HEK293 (cell line): ENCODE measurements around the gene CARMIL3.

Experiments used
- CTCF ChIA-PET: fragments of 350-600 bp; formaldehyde crosslinking; extraction: SDS; loops from one replicate; lab custom pipeline; 2021; ENCODE audit warnings: antibody characterized with exemption; lab: Yijun Ruan, JAX
- POLR2A ChIA-PET: fragments of 300-600 bp; formaldehyde crosslinking; extraction: SDS; loops from one replicate; lab custom pipeline; 2020; ENCODE audit warnings: antibody characterized with exemption, inconsistent platforms; lab: Yijun Ruan, JAX
- H3K27ac ChIP-seq: fragments of 200-500 bp; sonication (Bioruptor generic); 2 replicates; pipeline ENCODE4 v1.5.1; 2014; ENCODE audit warnings: low read depth, low read length, control low read depth, inconsistent platforms; ENCODE audit errors: extremely low read depth
- H3K36me3 ChIP-seq, 2 experiments: fragments of 200-500 bp in 1 of 2; sonication (Bioruptor generic) in 1 of 2; 1 replicate in 1 of 2; 2 replicates in 1 of 2; pipeline ENCODE4 v1.5.1; 2014 to 2017; ENCODE audit warnings: inconsistent platforms in 2 of 2, low read length in 2 of 2; ENCODE audit not compliant: control insufficient read depth in 2 of 2, insufficient read depth in 1 of 2
- H3K4me1 ChIP-seq: fragments of 200-500 bp; sonication (Bioruptor generic); 2 replicates; pipeline ENCODE4 v1.5.1; 2014; ENCODE audit warnings: mild to moderate bottlenecking, low read length, inconsistent platforms; ENCODE audit not compliant: control insufficient read depth, insufficient read depth
- H3K4me3 ChIP-seq: 2 replicates; pipeline ENCODE4 v1.5.1; 2011; ENCODE audit warnings: low read depth, mild to moderate bottlenecking, control low read depth, low read length, moderate library complexity
- H3K9me3 ChIP-seq: fragments of 200-500 bp; sonication (Bioruptor generic); 2 replicates; pipeline ENCODE4 v1.5.1; 2014; ENCODE audit warnings: low read depth, low read length, inconsistent platforms; ENCODE audit not compliant: control insufficient read depth, insufficient read depth
- BCL11A ChIP-seq: fragments of 450-650 bp; formaldehyde crosslinking; IDR thresholded peaks from 2 replicates; pipeline ENCODE4 v1.5.1; 2016; ENCODE audit warnings: low read depth, missing biosample characterization, missing genetic modification characterization
- EGR2 ChIP-seq: fragments of 450-650 bp; formaldehyde crosslinking; IDR thresholded peaks from 2 replicates; pipeline ENCODE4 v1.5.1; 2016; ENCODE audit warnings: low read depth, missing biosample characterization, missing genetic modification characterization
- HOXA7 ChIP-seq: sonication (generic); formaldehyde crosslinking; IDR thresholded peaks from 2 replicates; pipeline ENCODE4 v1.8.1; 2022; ENCODE audit warnings: missing genetic modification reagents, borderline replicate concordance
- HOXC10 ChIP-seq: sonication (generic); formaldehyde crosslinking; IDR thresholded peaks from 2 replicates; pipeline ENCODE4 v1.8.1; 2023; ENCODE audit warnings: mild to moderate bottlenecking, missing genetic modification reagents
- MEIS1 ChIP-seq: sonication (generic); formaldehyde crosslinking; IDR thresholded peaks from 2 replicates; pipeline ENCODE4 v1.8.1; 2022; ENCODE audit warnings: missing genetic modification reagents, mild to moderate bottlenecking, borderline replicate concordance
- OVOL3 ChIP-seq: fragments of 450-650 bp; formaldehyde crosslinking; IDR thresholded peaks from 2 replicates; pipeline ENCODE4 v1.5.1; 2016; ENCODE audit warnings: missing biosample characterization, missing genetic modification characterization
- RBAK ChIP-seq: fragments of 450-650 bp; formaldehyde crosslinking; IDR thresholded peaks from 2 replicates; pipeline ENCODE4 v1.5.1; 2016; ENCODE audit warnings: missing biosample characterization, missing genetic modification characterization
- SCRT2 ChIP-seq: fragments of 450-650 bp; formaldehyde crosslinking; IDR thresholded peaks from 2 replicates; pipeline ENCODE4 v1.5.1; 2016; ENCODE audit warnings: missing biosample characterization, missing genetic modification characterization
- YY2 ChIP-seq: fragments of 450-650 bp; formaldehyde crosslinking; IDR thresholded peaks from 2 replicates; pipeline ENCODE4 v1.5.1; 2016; ENCODE audit warnings: missing biosample characterization, missing genetic modification characterization
- ZBTB8A ChIP-seq: fragments of 450-650 bp; formaldehyde crosslinking; IDR thresholded peaks from 2 replicates; pipeline ENCODE4 v1.5.1; 2016; ENCODE audit warnings: missing biosample characterization, missing genetic modification characterization
- ZFP37 ChIP-seq: fragments of 450-650 bp; formaldehyde crosslinking; IDR thresholded peaks from 2 replicates; pipeline ENCODE4 v1.5.1; 2016; ENCODE audit warnings: missing biosample characterization, missing genetic modification characterization
- ZNF121 ChIP-seq: fragments of 450-650 bp; formaldehyde crosslinking; IDR thresholded peaks from 2 replicates; pipeline ENCODE4 v1.5.1; 2016; ENCODE audit warnings: missing biosample characterization, missing genetic modification characterization
- ZNF174 ChIP-seq: fragments of 450-650 bp; formaldehyde crosslinking; IDR thresholded peaks from 2 replicates; pipeline ENCODE4 v1.5.0; 2017; ENCODE audit warnings: missing biosample characterization, mild to moderate bottlenecking, missing genetic modification characterization
- ZNF266 ChIP-seq: fragments of 450-650 bp; formaldehyde crosslinking; IDR thresholded peaks from 2 replicates; pipeline ENCODE4 v1.5.1; 2016; ENCODE audit warnings: missing biosample characterization, missing genetic modification characterization, low read depth
- ZNF302 ChIP-seq: fragments of 450-650 bp; formaldehyde crosslinking; IDR thresholded peaks from 2 replicates; pipeline ENCODE4 v1.5.1; 2016; ENCODE audit warnings: missing biosample characterization, missing genetic modification characterization, low read depth
- ZNF37A ChIP-seq: fragments of 450-650 bp; IDR thresholded peaks from 2 replicates; pipeline ENCODE4 v1.5.1; 2018; ENCODE audit warnings: missing biosample characterization, missing genetic modification characterization
- ZNF423 ChIP-seq: fragments of 450-650 bp; formaldehyde crosslinking; IDR thresholded peaks from 2 replicates; pipeline ENCODE4 v1.5.1; 2016; ENCODE audit warnings: missing biosample characterization, missing genetic modification characterization
- ZNF501 ChIP-seq: fragments of 450-650 bp; formaldehyde crosslinking; IDR thresholded peaks from 2 replicates; pipeline ENCODE4 v1.5.1; 2016; ENCODE audit warnings: missing biosample characterization, missing genetic modification characterization
- ZNF510 ChIP-seq: fragments of 450-650 bp; formaldehyde crosslinking; IDR thresholded peaks from 2 replicates; pipeline ENCODE4 v1.5.1; 2018; ENCODE audit warnings: mild to moderate bottlenecking, missing genetic modification characterization, missing biosample characterization; ENCODE audit not compliant: insufficient replicate concordance
- ZNF521 ChIP-seq: fragments of 450-650 bp; formaldehyde crosslinking; IDR thresholded peaks from 2 replicates; pipeline ENCODE4 v1.5.1; 2017; ENCODE audit warnings: missing biosample characterization, mild to moderate bottlenecking, missing genetic modification characterization
- ZNF585B ChIP-seq: fragments of 450-650 bp; formaldehyde crosslinking; IDR thresholded peaks from 2 replicates; pipeline ENCODE4 v1.5.1; 2016; ENCODE audit warnings: missing biosample characterization, missing genetic modification characterization
- ZNF664 ChIP-seq: fragments of 450-650 bp; formaldehyde crosslinking; IDR thresholded peaks from 2 replicates; pipeline ENCODE4 v1.5.1; 2016; ENCODE audit warnings: missing biosample characterization, missing genetic modification characterization
- TF ChIP-seq, protein P1 (sequence below): fragments of 450-650 bp; formaldehyde crosslinking; IDR thresholded peaks from 2 replicates; pipeline ENCODE4 v1.5.1; 2016; ENCODE audit warnings: missing biosample characterization, missing genetic modification characterization
- TF ChIP-seq, protein P2 (sequence below): fragments of 450-650 bp; formaldehyde crosslinking; IDR thresholded peaks from 2 replicates; pipeline ENCODE4 v1.5.1; 2016; ENCODE audit warnings: missing biosample characterization, missing genetic modification characterization
- TF ChIP-seq, protein P3 (sequence below): fragments of 450-650 bp; formaldehyde crosslinking; IDR thresholded peaks from 2 replicates; pipeline ENCODE4 v1.5.1; 2017; ENCODE audit warnings: missing biosample characterization, missing genetic modification characterization
- TF ChIP-seq, protein P4 (sequence below): fragments of 450-650 bp; formaldehyde crosslinking; IDR thresholded peaks from 2 replicates; pipeline ENCODE4 v1.5.1; 2017; ENCODE audit warnings: missing biosample characterization, missing genetic modification characterization
- TF ChIP-seq, protein P5 (sequence below): fragments of 450-650 bp; formaldehyde crosslinking; IDR thresholded peaks from 2 replicates; pipeline ENCODE4 v1.5.1; 2017; ENCODE audit warnings: missing biosample characterization, mild to moderate bottlenecking, missing genetic modification characterization, moderate library complexity

CARMIL3 gene

DNA sequence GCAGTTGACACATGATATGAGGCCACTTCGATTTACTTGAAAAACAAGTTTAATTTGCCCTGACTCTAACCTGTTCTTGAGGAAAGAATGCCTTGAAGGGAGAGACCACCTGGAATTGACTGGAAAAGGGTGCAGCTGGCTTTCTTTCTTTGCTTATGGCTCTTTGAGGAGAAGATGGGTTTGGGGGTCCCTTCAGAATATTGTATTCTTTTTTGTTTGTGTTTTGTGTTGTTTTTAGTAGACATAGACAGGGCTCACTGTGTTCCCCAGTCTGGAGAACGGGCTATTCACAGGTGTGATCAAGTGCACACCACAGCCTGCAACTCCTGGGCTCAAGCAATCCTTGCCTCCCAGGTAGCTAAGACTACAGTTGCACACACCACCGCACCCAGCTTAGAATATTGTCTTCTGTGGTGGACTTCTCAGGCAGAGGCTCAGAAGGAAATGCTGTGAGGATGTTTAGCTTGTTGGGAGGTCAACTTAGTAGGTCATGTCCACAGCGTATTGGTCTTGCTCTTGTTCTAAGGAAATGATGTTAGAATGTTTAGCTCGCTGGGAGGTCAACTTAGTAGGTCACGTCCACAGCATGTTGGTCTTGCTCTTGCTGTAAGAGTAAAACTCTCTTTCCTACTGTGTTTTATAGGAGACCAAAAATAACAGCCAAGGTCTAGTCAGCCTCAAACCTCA is 64.5 kb downstream of the CARMIL3 start:
- CTCF ChIA-PET, result interaction anchor here (1.0 to 1.9 kb wide), 2 partner anchors 18 to 58 kb away, joined by 5 to 7 read pairs; no protein-coding TSS in a partner anchor
- TF ChIP-seq OVOL3 (no peak), ZNF174 (tag by site-specific recombination) (no peak), HOXA7 (CRISPR knock-in tag) (no peak), RBAK (tag by site-specific recombination) (no peak), ZNF302 (tag by site-specific recombination) (no peak), ZNF664 (tag by site-specific recombination) (no peak), ZNF585B (tag by site-specific recombination) (no peak), MEIS1 (CRISPR knock-in tag) (no peak), ZNF521 (tag by site-specific recombination) (no peak), BCL11A (tag by site-specific recombination) (no peak), ZNF37A (tag by site-specific recombination) (no peak), ZBTB8A (tag by site-specific recombination) (no peak), EGR2 (tag by site-specific recombination) (no peak), ZNF423 (no peak)
- TF ChIP-seq, protein P1, sequence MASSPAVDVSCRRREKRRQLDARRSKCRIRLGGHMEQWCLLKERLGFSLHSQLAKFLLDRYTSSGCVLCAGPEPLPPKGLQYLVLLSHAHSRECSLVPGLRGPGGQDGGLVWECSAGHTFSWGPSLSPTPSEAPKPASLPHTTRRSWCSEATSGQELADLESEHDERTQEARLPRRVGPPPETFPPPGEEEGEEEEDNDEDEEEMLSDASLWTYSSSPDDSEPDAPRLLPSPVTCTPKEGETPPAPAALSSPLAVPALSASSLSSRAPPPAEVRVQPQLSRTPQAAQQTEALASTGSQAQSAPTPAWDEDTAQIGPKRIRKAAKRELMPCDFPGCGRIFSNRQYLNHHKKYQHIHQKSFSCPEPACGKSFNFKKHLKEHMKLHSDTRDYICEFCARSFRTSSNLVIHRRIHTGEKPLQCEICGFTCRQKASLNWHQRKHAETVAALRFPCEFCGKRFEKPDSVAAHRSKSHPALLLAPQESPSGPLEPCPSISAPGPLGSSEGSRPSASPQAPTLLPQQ (tag by site-specific recombination), result no peak
- TF ChIP-seq, protein P2, sequence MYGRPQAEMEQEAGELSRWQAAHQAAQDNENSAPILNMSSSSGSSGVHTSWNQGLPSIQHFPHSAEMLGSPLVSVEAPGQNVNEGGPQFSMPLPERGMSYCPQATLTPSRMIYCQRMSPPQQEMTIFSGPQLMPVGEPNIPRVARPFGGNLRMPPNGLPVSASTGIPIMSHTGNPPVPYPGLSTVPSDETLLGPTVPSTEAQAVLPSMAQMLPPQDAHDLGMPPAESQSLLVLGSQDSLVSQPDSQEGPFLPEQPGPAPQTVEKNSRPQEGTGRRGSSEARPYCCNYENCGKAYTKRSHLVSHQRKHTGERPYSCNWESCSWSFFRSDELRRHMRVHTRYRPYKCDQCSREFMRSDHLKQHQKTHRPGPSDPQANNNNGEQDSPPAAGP (tag by site-specific recombination), result no peak
- TF ChIP-seq, protein P3, sequence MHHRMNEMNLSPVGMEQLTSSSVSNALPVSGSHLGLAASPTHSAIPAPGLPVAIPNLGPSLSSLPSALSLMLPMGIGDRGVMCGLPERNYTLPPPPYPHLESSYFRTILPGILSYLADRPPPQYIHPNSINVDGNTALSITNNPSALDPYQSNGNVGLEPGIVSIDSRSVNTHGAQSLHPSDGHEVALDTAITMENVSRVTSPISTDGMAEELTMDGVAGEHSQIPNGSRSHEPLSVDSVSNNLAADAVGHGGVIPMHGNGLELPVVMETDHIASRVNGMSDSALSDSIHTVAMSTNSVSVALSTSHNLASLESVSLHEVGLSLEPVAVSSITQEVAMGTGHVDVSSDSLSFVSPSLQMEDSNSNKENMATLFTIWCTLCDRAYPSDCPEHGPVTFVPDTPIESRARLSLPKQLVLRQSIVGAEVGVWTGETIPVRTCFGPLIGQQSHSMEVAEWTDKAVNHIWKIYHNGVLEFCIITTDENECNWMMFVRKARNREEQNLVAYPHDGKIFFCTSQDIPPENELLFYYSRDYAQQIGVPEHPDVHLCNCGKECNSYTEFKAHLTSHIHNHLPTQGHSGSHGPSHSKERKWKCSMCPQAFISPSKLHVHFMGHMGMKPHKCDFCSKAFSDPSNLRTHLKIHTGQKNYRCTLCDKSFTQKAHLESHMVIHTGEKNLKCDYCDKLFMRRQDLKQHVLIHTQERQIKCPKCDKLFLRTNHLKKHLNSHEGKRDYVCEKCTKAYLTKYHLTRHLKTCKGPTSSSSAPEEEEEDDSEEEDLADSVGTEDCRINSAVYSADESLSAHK (tag by site-specific recombination), result no peak
- TF ChIP-seq, protein P4, sequence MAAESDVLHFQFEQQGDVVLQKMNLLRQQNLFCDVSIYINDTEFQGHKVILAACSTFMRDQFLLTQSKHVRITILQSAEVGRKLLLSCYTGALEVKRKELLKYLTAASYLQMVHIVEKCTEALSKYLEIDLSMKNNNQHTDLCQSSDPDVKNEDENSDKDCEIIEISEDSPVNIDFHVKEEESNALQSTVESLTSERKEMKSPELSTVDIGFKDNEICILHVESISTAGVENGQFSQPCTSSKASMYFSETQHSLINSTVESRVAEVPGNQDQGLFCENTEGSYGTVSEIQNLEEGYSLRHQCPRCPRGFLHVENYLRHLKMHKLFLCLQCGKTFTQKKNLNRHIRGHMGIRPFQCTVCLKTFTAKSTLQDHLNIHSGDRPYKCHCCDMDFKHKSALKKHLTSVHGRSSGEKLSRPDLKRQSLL (tag by site-specific recombination), result no peak
- Histone ChIP-seq H3K4me1 (no peaks in the 10 kb centered on the region), H3K36me3 (peaks cover 10 to 45% of the 10 kb centered on the region in 2 experiments; a peak in 2 of 3 replicates), H3K27ac (no peak overlapping the region), H3K9me3 (no peaks in the 10 kb centered on the region), H3K4me3 (no peak overlapping the region; the same call in 1 of the 2 replicates)
- POLR2A ChIA-PET, result interaction anchor here (1.8 to 8.3 kb wide), 5 partner anchors 13 to 45 kb away, joined by 5 to 163 read pairs (median 60); partner anchors contain the start of genes EMC9, IRF9, PCK2 and PSME1

DNA sequence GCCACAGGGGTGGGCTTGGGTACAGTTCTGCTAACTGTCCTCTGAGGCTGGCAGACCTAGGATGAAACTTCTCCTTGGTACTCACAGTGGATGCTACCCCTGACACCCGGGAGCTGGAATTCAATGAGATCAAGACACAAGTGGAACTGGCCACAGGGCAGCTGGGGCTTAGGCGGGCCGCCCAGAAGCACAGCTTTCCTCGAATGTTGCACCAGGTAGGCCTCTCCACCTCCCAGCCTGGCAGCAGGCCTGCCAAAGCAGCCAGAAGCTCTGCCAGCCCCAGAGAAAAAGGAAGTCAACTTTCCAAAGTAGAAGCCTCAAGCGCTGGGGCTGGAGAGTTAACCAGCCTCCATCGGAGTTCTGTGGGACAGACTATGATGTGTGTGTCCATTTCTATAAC is 65.4 kb downstream of the CARMIL3 start:
- ChIA-PET CTCF (interaction anchor here (1.0 to 1.9 kb wide), 3 partner anchors 9 to 59 kb away, joined by 5 to 8 read pairs (median 7); no protein-coding TSS in a partner anchor), POLR2A (interaction anchor here (3.9 to 8.3 kb wide), 2 partner anchors 21 to 29 kb away, joined by 60 to 163 read pairs; partner anchors contain the start of genes EMC9, PSME1, PSME2 and RNF31)
- Histone ChIP-seq H3K27ac (no peak overlapping the region), H3K36me3 (peaks cover 10 to 52% of the 10 kb centered on the region in 2 experiments; a peak in 2 of 3 replicates), H3K4me1 (no peaks in the 10 kb centered on the region), H3K9me3 (no peaks in the 10 kb centered on the region), H3K4me3 (no peak overlapping the region)
- TF ChIP-seq ZNF121 (tag by site-specific recombination) (no peak), ZNF664 (tag by site-specific recombination) (no peak), HOXC10 (CRISPR knock-in tag) (no peak), ZNF501 (tag by site-specific recombination) (no peak), SCRT2 (tag by site-specific recombination) (no peak), YY2 (tag by site-specific recombination) (no peak), ZFP37 (tag by site-specific recombination) (no peak), ZNF266 (tag by site-specific recombination) (no peak), ZNF510 (no peak)
- TF ChIP-seq, protein P5, sequence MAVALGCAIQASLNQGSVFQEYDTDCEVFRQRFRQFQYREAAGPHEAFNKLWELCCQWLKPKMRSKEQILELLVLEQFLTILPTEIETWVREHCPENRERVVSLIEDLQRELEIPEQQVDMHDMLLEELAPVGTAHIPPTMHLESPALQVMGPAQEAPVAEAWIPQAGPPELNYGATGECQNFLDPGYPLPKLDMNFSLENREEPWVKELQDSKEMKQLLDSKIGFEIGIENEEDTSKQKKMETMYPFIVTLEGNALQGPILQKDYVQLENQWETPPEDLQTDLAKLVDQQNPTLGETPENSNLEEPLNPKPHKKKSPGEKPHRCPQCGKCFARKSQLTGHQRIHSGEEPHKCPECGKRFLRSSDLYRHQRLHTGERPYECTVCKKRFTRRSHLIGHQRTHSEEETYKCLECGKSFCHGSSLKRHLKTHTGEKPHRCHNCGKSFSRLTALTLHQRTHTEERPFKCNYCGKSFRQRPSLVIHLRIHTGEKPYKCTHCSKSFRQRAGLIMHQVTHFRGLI, result no peak
